Fibroblast of pulmonary artery (primary cell): ENCODE data around the gene SLC6A15.

Experiments used
- DNase-seq: peaks from one replicate; pipeline ENCODE4 v3.0.0-alpha.2; 2010; ENCODE audit warnings: low read depth
- H3K4me3 ChIP-seq: replicated peaks from 2 replicates; pipeline ENCODE4 v1.5.1; 2011; ENCODE audit warnings: low read depth, mild to moderate bottlenecking, control low read depth, low read length, moderate library complexity
- CTCF ChIP-seq: IDR thresholded peaks from 2 replicates; pipeline ENCODE4 v1.5.1; 2011; ENCODE audit warnings: mild to moderate bottlenecking, control low read depth, low read length, inconsistent platforms; ENCODE audit errors: missing control alignments

SLC6A15 gene

GRCh38 chr12:84911271-84912197, 1.1 kb downstream of the SLC6A15 start:
- peak overlapping the region; percentile 74 for H3K4me3 ChIP-seq
- peak; percentile 86 for DNase-seq
- no peak for TF ChIP-seq CTCF

GRCh38 chr12:84910549-84911241, 1.9 kb downstream of the SLC6A15 start:
- H3K4me3 ChIP-seq = peak overlapping the region; percentile 74
- peak; percentile 54 for DNase-seq
- TF ChIP-seq CTCF = no peak

- no peak for TF ChIP-seq CTCF
- H3K4me3 ChIP-seq = no peak overlapping the region
- DNase-seq = no peak
These were observed 8.5 kb downstream of the SLC6A15 start for GRCh38 chr12:84904051-84904450.

GRCh38 chr12:84891106-84891838, 21.3 kb downstream of the SLC6A15 start:
- no peak overlapping the region for H3K4me3 ChIP-seq
- peak; percentile 44 for DNase-seq
- no peak for TF ChIP-seq CTCF

GRCh38 chr12:84889818-84890217, 22.8 kb downstream of the SLC6A15 start:
- TF ChIP-seq CTCF = no peak
- DNase-seq = no peak
- H3K4me3 ChIP-seq = no peak overlapping the region

GRCh38 chr12:84888861-84889260, 23.7 kb downstream of the SLC6A15 start:
- H3K4me3 ChIP-seq = no peak overlapping the region
- no peak for TF ChIP-seq CTCF
- DNase-seq = no peak
